Right lobe of liver (tissue), 6 donors: ENCODE measurements around the gene MTUS2. TPM values are rescaled to one million over a fixed set of nuclear protein-coding genes. Genes with fewer than 3 reads are reported as not detected.

Experiments used
- ATAC-seq, 4 donors: fragments of 200-7000 bp; cut with Tn5 transposase; one replicate each; pipeline ENCODE4 v1.9.1; 2020; ENCODE audit warnings: mild to moderate bottlenecking in 4 of 4, moderate library complexity in 4 of 4
- DNase-seq, 3 donors: peaks; one replicate each; pipeline ENCODE4 v3.0.0-alpha.2; 2020
- H3K27ac ChIP-seq, 3 donors: fragments of 200-600 bp; one replicate each; pipeline ENCODE4 v1.8.0; 2022
- H3K27me3 ChIP-seq, 2 donors: fragments of 200-600 bp; one replicate each; pipeline ENCODE4 v1.8.0; 2022
- H3K36me3 ChIP-seq, 4 donors: fragments of 200-600 bp; sonication (generic) in 1 of 4; one replicate each; pipeline versions ENCODE4 v1.5.1 to v1.8.0; 2017 to 2022; ENCODE audit warnings: control low read depth in 1 of 4
- H3K4me1 ChIP-seq, 4 donors: fragments of 200-600 bp; sonication (generic) in 1 of 4; one replicate each; pipeline versions ENCODE4 v1.5.1 to v1.8.0; 2017 to 2022; ENCODE audit warnings: control low read depth in 1 of 4
- H3K4me3 ChIP-seq, 3 donors: fragments of 200-600 bp; one replicate each; pipeline ENCODE4 v1.8.0; 2022
- H3K9me3 ChIP-seq, 4 donors: fragments of 200-600 bp; sonication (generic) in 1 of 4; one replicate each; pipeline versions ENCODE4 v1.5.1 to v1.8.0; 2017 to 2022; ENCODE audit warnings: control low read depth in 1 of 4
- CTCF ChIP-seq, 4 donors: fragments of 200-600 bp in 3 of 4; fragments of 450-650 bp in 1 of 4; IDR thresholded peaks; one replicate each; pipeline versions ENCODE4 v1.5.1 to v1.8.0; 2016 to 2022; ENCODE audit warnings: antibody characterized with exemption in 4 of 4, mild to moderate bottlenecking in 2 of 4
- POLR2A ChIP-seq: fragments of 450-650 bp; IDR thresholded peaks from one replicate; pipeline ENCODE4 v1.6.1; 2017; ENCODE audit warnings: antibody characterized with exemption, mild to moderate bottlenecking
- WGBS: methylation state at CpG from one replicate; pipeline ENCODE4 v1.1.6; 2018; ENCODE audit warnings: low coverage, low lambda C conversion rate; ENCODE audit not compliant: insufficient coverage; ENCODE audit errors: missing lambda C conversion rate; 5-methylcytosine and 5-hydroxymethylcytosine counted together
- intact Hi-C, 2 donors: fragments of 100-400 bp; cut with DNase I; formaldehyde crosslinking; loops; one replicate each; pipeline versions ENCODE4 v1.11.2 to v1.14.1; 2022
- total RNA-seq, 6 experiments: library from RNA; depleted of rRNA in 2 of 6; stranded (reverse); fragments of >200 nt in 2 of 6; fragmentation: NEBNext Ultra II Directional in 3 of 6; extraction: Animal tissue kit (Norgen Biotek cat#: 25700) in 3 of 6; gene quantifications; one replicate each; pipeline versions ENCODE4 v1.1.0 to v1.2.4, GENCODE V29; 2016 to 2023
- donor health status: DM: no; HTN: yes; CAD: no.
- donor health status: DM: no; HTN: no; CAD: no.
- donor health status: DM: no; HTN: no; CAD: no.
- donor health status: DM: no; HTN: yes; CAD: no.
- donor health status: DM: no; HTN: yes; CAD: no.

The MTUS2 gene
- total RNA-seq, 6 experiments from 2014 or later = 0.15 to 2.2 (median 0.98) TPM

GRCh38 chr13:29514720-29515310 lies 694.7 kb downstream of the MTUS2 start:
- H3K27ac ChIP-seq = no peak overlapping the region
- H3K36me3 ChIP-seq = no peaks in the 10 kb centered on the region
- 100% methylated on average over 1 of the region's 13 CpGs for WGBS
- no peaks in the 10 kb centered on the region for H3K4me1 ChIP-seq
- no peaks in the 10 kb centered on the region for H3K27me3 ChIP-seq
- TF ChIP-seq CTCF (IDR thresholded peaks at IDR 0.05) (no peak), POLR2A (no peak)
- intact Hi-C loops = no loop called here
- DNase-seq = no peak
- H3K9me3 ChIP-seq = no peaks in the 10 kb centered on the region
- no peak overlapping the region for H3K4me3 ChIP-seq
- ATAC-seq = no peak

- WGBS = no CpG with 5 or more reads among the region's 7 CpGs
These were observed 695.2 kb downstream of the MTUS2 start for GRCh38 chr13:29515372-29515771.

GRCh38 chr13:29516012-29516411 lies 695.9 kb downstream of the MTUS2 start:
- ATAC-seq = no peak
- 87% methylated on average over 7 of the region's 11 CpGs for WGBS
- Histone ChIP-seq H3K9me3 (no peaks in the 10 kb centered on the region), H3K4me3 (no peak overlapping the region), H3K36me3 (no peaks in the 10 kb centered on the region), H3K4me1 (no peaks in the 10 kb centered on the region), H3K27me3 (no peaks in the 10 kb centered on the region), H3K27ac (no peak overlapping the region)
- no peak for DNase-seq
- intact Hi-C loops = no loop called here
- TF ChIP-seq CTCF (IDR thresholded peaks at IDR 0.05) = no peak
- TF ChIP-seq POLR2A = no peak

More at GRCh38 chr13:29515372-29515771, 695.2 kb downstream of the MTUS2 start:
- no peak overlapping the region for H3K27ac ChIP-seq
- no peaks in the 10 kb centered on the region for H3K9me3 ChIP-seq
- H3K4me1 ChIP-seq = no peaks in the 10 kb centered on the region
- TF ChIP-seq POLR2A (no peak), CTCF (IDR thresholded peaks at IDR 0.05) (no peak)
- no peak overlapping the region for H3K4me3 ChIP-seq
- DNase-seq (no peak), ATAC-seq (no peak)
- H3K36me3 ChIP-seq = no peaks in the 10 kb centered on the region
- no peaks in the 10 kb centered on the region for H3K27me3 ChIP-seq
- intact Hi-C loops = no loop called here

- Histone ChIP-seq H3K36me3 (no peaks in the 10 kb centered on the region), H3K9me3 (no peaks in the 10 kb centered on the region), H3K27ac (no peak overlapping the region), H3K4me1 (no peaks in the 10 kb centered on the region), H3K27me3 (no peaks in the 10 kb centered on the region), H3K4me3 (no peak overlapping the region)
- intact Hi-C loops = no loop called here
- DNase-seq (no peak), ATAC-seq (no peak)
- TF ChIP-seq CTCF (IDR thresholded peaks at IDR 0.05) = no peak
- no peak for TF ChIP-seq POLR2A
- 60% methylated on average over 1 of the region's 12 CpGs for WGBS
These were observed 696.7 kb downstream of the MTUS2 start for GRCh38 chr13:29516880-29517279.

- intact Hi-C loops = no loop called here
- ATAC-seq (no peak), DNase-seq (no peak)
- Histone ChIP-seq H3K4me3 (no peak overlapping the region), H3K9me3 (no peaks in the 10 kb centered on the region), H3K27ac (no peak overlapping the region), H3K36me3 (no peaks in the 10 kb centered on the region), H3K27me3 (no peaks in the 10 kb centered on the region), H3K4me1 (no peaks in the 10 kb centered on the region)
- no peak for TF ChIP-seq CTCF (IDR thresholded peaks at IDR 0.05)
- TF ChIP-seq POLR2A = no peak
- WGBS = 91% methylated on average over 3 of the region's 3 CpGs
These were observed 699.8 kb downstream of the MTUS2 start for GRCh38 chr13:29519921-29520320.
